ENCODE measurements around the gene KLHL6. TPM values are rescaled to one million over a fixed set of nuclear protein-coding genes. Genes with fewer than 3 reads are reported as not detected.

Gene KLHL6
- total and polyA plus RNA-seq, 2 of the 8 experiments (the other 6 are each of a cell fraction or from before 2014, with no cell fraction given) = 0.05 TPM; not detected in 1

GRCh38 chr3:183551930-183552329 lies 3.6 kb downstream of the KLHL6 start:
- H3K23me2 ChIP-seq (ENCODE audit: low read depth, low read length) = no peaks in the 10 kb centered on the region; the same call in 1 of the 2 replicates
- H3K4me1 ChIP-seq (replicated peaks in 1 of 4; ENCODE audit: control insufficient read depth in 3 of 4, insufficient read depth in 4 of 4, low read length in 3 of 4) = peaks cover 4 to 16% (median 6%) of the 10 kb centered on the region in 4 experiments
- H4K5ac ChIP-seq (ENCODE audit: insufficient read length, low read depth, low read length) = no peak overlapping the region
- H2BK20ac ChIP-seq (ENCODE audit: low read length) = no peak overlapping the region
- H3K9ac ChIP-seq (replicated peaks in 1 of 4; ENCODE audit: extremely low read depth in 1 of 4, low read depth in 3 of 4, low read length in 3 of 4) = no peak overlapping the region
- H3K27ac ChIP-seq (ENCODE audit: low read depth, low read length) = no peak overlapping the region
- 96% methylated on average over 6 of the region's 6 CpGs; no CpG with 5 or more reads in 1 of the 2 experiments for WGBS, 2 experiments (ENCODE audit: extremely low coverage in 1 of 2, insufficient coverage in 1 of 2, insufficient read length in 1 of 2, insufficient replicate concordance in 2 of 2, low coverage in 1 of 2, low lambda C conversion rate in 2 of 2, missing lambda C conversion rate in 1 of 2)
- H4K20me1 ChIP-seq (replicated peaks in 1 of 2; ENCODE audit: control insufficient read depth in 1 of 2, insufficient read depth in 2 of 2, low read length in 2 of 2) = no peaks in the 10 kb centered on the region
- H3K27me3 ChIP-seq (replicated peaks in 1 of 4; ENCODE audit: control insufficient read depth in 3 of 4, extremely low read depth in 1 of 4, insufficient read depth in 3 of 4, low read length in 3 of 4) = no peaks in the 10 kb centered on the region
- DNase-seq (ENCODE audit: low read depth in 1 of 2, low spot score in 2 of 2) = no peak
- no peak overlapping the region for H2BK12ac ChIP-seq (ENCODE audit: low read depth, low read length)
- ChIA-PET CTCF (ENCODE audit: partially characterized antibody) (interaction anchor here (1.1 to 1.4 kb wide), 2 partner anchors 8 to 73 kb away, joined by 3 read pairs; no protein-coding TSS in a partner anchor), POLR2A (ENCODE audit: partially characterized antibody) (no interaction called here)
- H3K18ac ChIP-seq (ENCODE audit: extremely low read depth, low read length) = no peak overlapping the region
- H3K4me3 ChIP-seq (ENCODE audit: extremely low read depth in 1 of 4, insufficient read depth in 2 of 4, low read depth in 3 of 4, low read length in 4 of 4) = no peak overlapping the region
- H3K36me3 ChIP-seq (ENCODE audit: control insufficient read depth in 2 of 4, insufficient read depth in 4 of 4, low read length in 3 of 4) = no peaks in the 10 kb centered on the region
- no peak overlapping the region for H4K91ac ChIP-seq (replicated peaks; ENCODE audit: insufficient read length, low read length)
- no peak overlapping the region for H2BK5ac ChIP-seq (ENCODE audit: low read depth, low read length)
- H2AFZ ChIP-seq (ENCODE audit: low read length) = no peak overlapping the region
- H3K79me1 ChIP-seq (ENCODE audit: low read depth, low read length) = no peaks in the 10 kb centered on the region
- no peaks in the 10 kb centered on the region for H3K9me3 ChIP-seq (ENCODE audit: insufficient read depth in 2 of 2, low read depth in 1 of 2, low read length in 1 of 2)
- no peak overlapping the region for H3K4ac ChIP-seq (replicated peaks; ENCODE audit: insufficient read length, low read depth, low read length)
- no peak for FAIRE-seq
- no peak overlapping the region for H3K56ac ChIP-seq (replicated peaks; ENCODE audit: insufficient read length, low read depth, low read length)
- no peak overlapping the region for H4K8ac ChIP-seq (ENCODE audit: extremely low read depth, insufficient read depth, low read length)
- no peak overlapping the region for H2BK120ac ChIP-seq (replicated peaks; ENCODE audit: low read depth, low read length)
- no peak overlapping the region for H3K4me2 ChIP-seq (ENCODE audit: insufficient read depth in 1 of 2, low read depth in 2 of 2, low read length in 2 of 2)
- H3K14ac ChIP-seq (ENCODE audit: insufficient read length) = no peak overlapping the region
- no peaks in the 10 kb centered on the region for H3K79me2 ChIP-seq (ENCODE audit: control insufficient read depth in 1 of 2, insufficient read depth in 2 of 2, low read length in 2 of 2)
- H3K23ac ChIP-seq (ENCODE audit: insufficient read length) = no peak overlapping the region
- no peak overlapping the region for H2BK15ac ChIP-seq (ENCODE audit: low read length)
- H2AK5ac ChIP-seq (ENCODE audit: low read depth, low read length) = no peak overlapping the region
- no peak for TF ChIP-seq POLR2AphosphoS5 (IDR thresholded peaks at IDR 0.05; ENCODE audit: low read depth, low read length)
- TF ChIP-seq TBP (IDR thresholded peaks at IDR 0.05; ENCODE audit: low read depth, low read length) = no peak
- no peak for TF ChIP-seq E2F6 (IDR thresholded peaks at IDR 0.05)
- TF ChIP-seq KDM4A (IDR thresholded peaks at IDR 0.05; ENCODE audit: low read depth, low read length, severe bottlenecking) = no peak
- TF ChIP-seq JUND (IDR thresholded peaks at IDR 0.05; ENCODE audit: low read length) = no peak
- no peak for TF ChIP-seq GABPA (IDR thresholded peaks at IDR 0.05; ENCODE audit: borderline replicate concordance, insufficient read depth, low read length)
- no peak for TF ChIP-seq RNF2 (IDR thresholded peaks at IDR 0.05; ENCODE audit: borderline replicate concordance, low read depth, low read length, missing control alignments, poor library complexity, severe bottlenecking)
- no peak for TF ChIP-seq TEAD4 (IDR thresholded peaks at IDR 0.05; ENCODE audit: low read depth, low read length)
- no peak for TF ChIP-seq ATF3 (IDR thresholded peaks at IDR 0.05; ENCODE audit: insufficient read depth, low read depth, low read length)
- no peak for TF ChIP-seq POLR2A (IDR thresholded peaks at IDR 0.05; ENCODE audit: control extremely low read depth in 1 of 2, low read depth in 2 of 2, low read length in 2 of 2)
